GM10266 (cell line): ENCODE measurements around the gene MTFR2.

Experiments used
- DNase-seq: peaks from one replicate; pipeline ENCODE4 v3.0.0; 2012; ENCODE audit errors: extremely low spot score
- TF ChIP-seq, protein P1 (sequence below): IDR thresholded peaks from 2 replicates; pipeline ENCODE4 v1.5.1; 2012; ENCODE audit warnings: mild to moderate bottlenecking, low read depth; ENCODE audit not compliant: control insufficient read depth, insufficient read depth; ENCODE audit errors: missing control alignments

MTFR2 gene

DNA sequence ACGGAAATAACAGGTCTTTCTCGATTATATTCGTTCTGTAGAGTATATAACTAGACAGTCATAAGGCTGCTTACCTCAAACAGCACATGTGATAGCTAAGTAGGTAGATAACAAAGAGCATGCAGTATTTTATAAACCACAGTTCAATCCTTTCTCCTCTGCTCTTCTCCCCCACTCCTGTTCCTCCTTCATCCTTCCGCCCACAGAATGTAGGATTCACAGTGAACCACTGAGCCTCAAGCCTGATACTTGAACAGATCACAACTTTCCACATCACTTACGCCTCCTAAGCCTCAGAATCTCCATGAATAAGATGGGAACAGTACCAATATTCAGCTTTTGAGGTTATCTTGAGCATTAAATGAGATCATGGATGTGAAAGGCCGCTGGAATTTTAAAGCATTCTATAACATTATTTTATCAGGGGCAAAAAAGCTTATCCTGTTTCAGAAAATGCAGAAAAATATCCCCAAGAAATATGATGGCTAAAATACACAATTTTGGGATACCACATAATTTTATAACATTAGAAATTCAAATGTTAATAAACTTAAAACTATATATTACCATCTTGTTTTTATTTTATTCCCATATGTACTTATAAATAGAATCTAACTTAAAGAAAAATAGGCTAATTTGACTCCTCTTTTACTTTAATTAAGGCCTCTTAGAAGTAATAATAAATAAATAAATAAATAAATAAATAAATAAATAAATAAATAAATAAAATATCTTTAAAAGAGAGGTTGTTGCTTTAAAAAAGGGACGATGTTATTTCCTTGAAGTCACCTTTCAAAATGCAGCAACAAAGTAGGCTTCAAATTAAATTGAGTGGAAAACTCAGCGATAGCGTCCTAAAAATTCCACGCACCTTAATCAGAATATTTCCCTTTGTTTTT is 33.4 kb downstream of the MTFR2 start:
- no peak for DNase-seq
- TF ChIP-seq, protein P1, sequence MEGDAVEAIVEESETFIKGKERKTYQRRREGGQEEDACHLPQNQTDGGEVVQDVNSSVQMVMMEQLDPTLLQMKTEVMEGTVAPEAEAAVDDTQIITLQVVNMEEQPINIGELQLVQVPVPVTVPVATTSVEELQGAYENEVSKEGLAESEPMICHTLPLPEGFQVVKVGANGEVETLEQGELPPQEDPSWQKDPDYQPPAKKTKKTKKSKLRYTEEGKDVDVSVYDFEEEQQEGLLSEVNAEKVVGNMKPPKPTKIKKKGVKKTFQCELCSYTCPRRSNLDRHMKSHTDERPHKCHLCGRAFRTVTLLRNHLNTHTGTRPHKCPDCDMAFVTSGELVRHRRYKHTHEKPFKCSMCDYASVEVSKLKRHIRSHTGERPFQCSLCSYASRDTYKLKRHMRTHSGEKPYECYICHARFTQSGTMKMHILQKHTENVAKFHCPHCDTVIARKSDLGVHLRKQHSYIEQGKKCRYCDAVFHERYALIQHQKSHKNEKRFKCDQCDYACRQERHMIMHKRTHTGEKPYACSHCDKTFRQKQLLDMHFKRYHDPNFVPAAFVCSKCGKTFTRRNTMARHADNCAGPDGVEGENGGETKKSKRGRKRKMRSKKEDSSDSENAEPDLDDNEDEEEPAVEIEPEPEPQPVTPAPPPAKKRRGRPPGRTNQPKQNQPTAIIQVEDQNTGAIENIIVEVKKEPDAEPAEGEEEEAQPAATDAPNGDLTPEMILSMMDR: no peak

DNA sequence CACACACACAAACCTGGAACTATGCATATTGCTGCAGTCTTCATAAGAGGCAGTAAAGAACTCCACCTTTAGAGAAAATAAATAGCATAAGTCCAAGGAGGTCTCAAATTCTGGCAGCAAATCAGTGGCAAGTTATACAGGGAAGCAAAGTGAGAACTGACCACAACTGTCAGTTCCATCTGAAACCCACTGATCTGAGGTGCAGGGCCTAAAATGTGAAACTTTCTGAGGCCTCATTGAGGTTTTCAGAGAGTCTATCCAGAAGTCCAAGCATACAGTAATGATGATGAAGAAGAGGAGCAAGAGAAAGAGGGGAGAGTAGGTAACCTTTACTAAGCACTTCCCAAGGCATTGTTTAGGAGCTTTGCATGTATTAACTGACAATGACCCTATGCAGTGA is 36.3 kb downstream of the MTFR2 start:
- TF ChIP-seq, protein P1: no peak
- no peak for DNase-seq

- TF ChIP-seq, protein P1: no peak
- DNase-seq: no peak
Measured at GRCh38 chr6:136213012-136213539, 37.0 kb downstream of the MTFR2 start.

DNA sequence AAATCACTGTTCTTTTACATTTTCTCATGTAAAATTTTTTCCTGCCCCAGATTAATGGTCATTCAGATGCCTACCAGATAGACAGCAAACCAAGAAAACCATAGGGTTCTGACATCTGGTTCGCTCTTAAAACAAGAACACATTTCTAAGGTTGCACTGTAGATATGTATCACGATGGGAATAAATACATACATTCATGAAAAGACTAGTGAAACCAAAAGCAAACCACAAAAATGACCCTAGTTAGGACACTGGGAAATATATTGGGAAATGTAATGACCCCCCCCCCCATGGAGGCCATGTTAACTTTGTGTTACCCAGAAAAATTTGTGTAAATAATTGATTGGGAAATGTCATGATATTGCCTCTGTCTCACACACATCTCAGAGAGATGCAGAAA is 37.5 kb downstream of the MTFR2 start:
- DNase-seq: no peak
- TF ChIP-seq, protein P1: no peak

DNA sequence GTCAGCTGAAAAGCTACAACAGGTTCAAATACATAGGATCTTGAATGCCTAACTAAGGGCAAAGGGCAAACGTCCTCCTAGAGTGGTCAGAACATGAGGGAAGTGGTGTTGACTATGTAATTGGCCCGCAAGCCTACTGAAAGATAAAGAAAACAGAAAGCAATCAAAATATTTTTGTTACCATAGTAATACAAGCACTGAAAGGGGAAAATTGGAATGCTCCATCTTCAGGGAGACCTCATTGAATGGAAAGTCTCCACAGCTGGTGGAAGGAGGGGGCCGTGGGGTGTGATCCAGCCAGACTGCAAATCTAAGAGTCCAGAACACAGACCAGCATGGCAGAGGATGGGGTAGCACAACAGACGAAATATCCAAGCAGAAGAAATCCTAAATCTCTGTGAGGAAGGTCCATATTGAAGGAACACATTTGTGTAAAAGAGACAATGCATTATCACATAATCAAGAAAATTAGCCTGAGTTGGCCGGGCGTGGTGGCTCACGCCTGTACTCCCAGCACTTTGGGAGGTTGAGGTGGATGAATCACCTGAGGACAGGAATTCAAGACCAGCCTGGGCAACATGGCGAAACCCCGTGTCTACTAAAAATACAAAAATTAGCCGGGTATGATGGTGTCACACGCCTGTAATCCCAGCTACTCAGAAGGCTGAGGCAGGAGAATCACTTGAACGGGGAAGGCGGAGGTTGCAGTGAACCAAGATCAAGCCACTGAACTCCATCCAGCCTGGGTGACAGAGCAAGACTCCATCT is 39.5 kb downstream of the MTFR2 start:
- no peak for DNase-seq
- TF ChIP-seq, protein P1: no peak

GRCh38 chr6:136209496-136209895 is 40.6 kb downstream of the MTFR2 start:
- TF ChIP-seq, protein P1: no peak
- no peak for DNase-seq
